ENCODE results near the gene BDKRB2.

GRCh38 chr14:96257056-96257455, 52.4 kb downstream of the BDKRB2 start:
- TF ChIP-seq CTCF (IDR thresholded peaks at IDR 0.05; ENCODE audit: poor library complexity, severe bottlenecking) (no peak), REST (IDR thresholded peaks at IDR 0.05; ENCODE audit: borderline replicate concordance) (no peak), POLR2AphosphoS5 (IDR thresholded peaks at IDR 0.05) (no peak), RAD21 (conservative IDR thresholded peaks at IDR 0.05) (no peak)
